Ishikawa (cell line): ENCODE results near the gene ACYP1.
A peak's percentile ranks its signal among the peaks of the same experiment; 100 is the strongest.

Experiments
- CEBPB ChIP-seq: IDR thresholded peaks from 2 replicates; pipeline ENCODE4 v1.6.1; 2012
- CREB1 ChIP-seq: IDR thresholded peaks from 2 replicates; pipeline ENCODE4 v1.6.1; 2012; ENCODE audit warnings: low read depth
- EGR1 ChIP-seq: IDR thresholded peaks from 2 replicates; pipeline ENCODE4 v1.6.1; 2012
- EP300 ChIP-seq: IDR thresholded peaks from 2 replicates; pipeline ENCODE4 v1.6.1; 2012; ENCODE audit warnings: borderline replicate concordance
- FOXM1 ChIP-seq: IDR thresholded peaks from 2 replicates; pipeline ENCODE4 v1.6.1; 2012; ENCODE audit warnings: low read depth, borderline replicate concordance
- MAX ChIP-seq: IDR thresholded peaks from 2 replicates; pipeline ENCODE4 v1.6.1; 2012
- NFIC ChIP-seq: IDR thresholded peaks from 2 replicates; pipeline ENCODE4 v1.6.1; 2012
- RAD21 ChIP-seq: IDR thresholded peaks from 2 replicates; pipeline ENCODE4 v1.6.1; 2012; ENCODE audit warnings: low read depth
- TAF1 ChIP-seq: IDR thresholded peaks from 2 replicates; pipeline ENCODE4 v1.6.1; 2012; ENCODE audit warnings: low read depth, mild to moderate bottlenecking
- TCF12 ChIP-seq: IDR thresholded peaks from 2 replicates; pipeline ENCODE4 v1.6.1; 2012; ENCODE audit warnings: low read depth
- TEAD4 ChIP-seq: IDR thresholded peaks from 2 replicates; pipeline ENCODE4 v1.6.1; 2012
- YY1 ChIP-seq: IDR thresholded peaks from 2 replicates; pipeline ENCODE4 v1.6.1; 2012; ENCODE audit warnings: low read depth
- ZBTB7A ChIP-seq: IDR thresholded peaks from 2 replicates; pipeline ENCODE4 v1.6.1; 2012; ENCODE audit warnings: low read depth
- TF ChIP-seq, protein P1 (sequence below): IDR thresholded peaks from 2 replicates; pipeline ENCODE4 v1.6.1; 2012
- TF ChIP-seq, protein P2 (sequence below): IDR thresholded peaks from 2 replicates; pipeline ENCODE4 v1.6.1; 2012; ENCODE audit warnings: low read depth, mild to moderate bottlenecking

Gene ACYP1

DNA sequence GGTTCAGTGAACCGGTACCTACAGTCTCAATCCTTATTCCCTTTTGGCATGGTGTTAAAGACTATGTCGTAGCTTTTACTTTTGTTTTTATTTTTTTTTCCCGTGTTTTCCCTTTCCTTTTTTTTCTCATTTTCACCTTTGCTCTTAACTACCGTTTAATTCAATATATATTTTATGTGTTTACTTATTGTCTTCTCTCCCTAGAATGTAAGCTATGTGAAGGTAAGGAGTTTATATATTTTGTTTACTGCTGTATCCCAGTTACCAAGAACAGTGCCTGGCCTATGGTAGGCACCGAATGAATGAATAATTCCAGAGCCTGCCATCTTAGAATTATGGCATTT is 12.3 kb downstream of the ACYP1 start:
- TF ChIP-seq EGR1 (no peak), TCF12 (no peak), RAD21 (no peak), YY1 (no peak), NFIC (no peak), EP300 (no peak), CREB1 (no peak), MAX (no peak), CEBPB (no peak), TEAD4 (no peak), FOXM1 (no peak), TAF1 (no peak), ZBTB7A (no peak)
- TF ChIP-seq, protein P1, sequence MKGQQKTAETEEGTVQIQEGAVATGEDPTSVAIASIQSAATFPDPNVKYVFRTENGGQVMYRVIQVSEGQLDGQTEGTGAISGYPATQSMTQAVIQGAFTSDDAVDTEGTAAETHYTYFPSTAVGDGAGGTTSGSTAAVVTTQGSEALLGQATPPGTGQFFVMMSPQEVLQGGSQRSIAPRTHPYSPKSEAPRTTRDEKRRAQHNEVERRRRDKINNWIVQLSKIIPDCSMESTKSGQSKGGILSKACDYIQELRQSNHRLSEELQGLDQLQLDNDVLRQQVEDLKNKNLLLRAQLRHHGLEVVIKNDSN: no peak
- TF ChIP-seq, protein P2, sequence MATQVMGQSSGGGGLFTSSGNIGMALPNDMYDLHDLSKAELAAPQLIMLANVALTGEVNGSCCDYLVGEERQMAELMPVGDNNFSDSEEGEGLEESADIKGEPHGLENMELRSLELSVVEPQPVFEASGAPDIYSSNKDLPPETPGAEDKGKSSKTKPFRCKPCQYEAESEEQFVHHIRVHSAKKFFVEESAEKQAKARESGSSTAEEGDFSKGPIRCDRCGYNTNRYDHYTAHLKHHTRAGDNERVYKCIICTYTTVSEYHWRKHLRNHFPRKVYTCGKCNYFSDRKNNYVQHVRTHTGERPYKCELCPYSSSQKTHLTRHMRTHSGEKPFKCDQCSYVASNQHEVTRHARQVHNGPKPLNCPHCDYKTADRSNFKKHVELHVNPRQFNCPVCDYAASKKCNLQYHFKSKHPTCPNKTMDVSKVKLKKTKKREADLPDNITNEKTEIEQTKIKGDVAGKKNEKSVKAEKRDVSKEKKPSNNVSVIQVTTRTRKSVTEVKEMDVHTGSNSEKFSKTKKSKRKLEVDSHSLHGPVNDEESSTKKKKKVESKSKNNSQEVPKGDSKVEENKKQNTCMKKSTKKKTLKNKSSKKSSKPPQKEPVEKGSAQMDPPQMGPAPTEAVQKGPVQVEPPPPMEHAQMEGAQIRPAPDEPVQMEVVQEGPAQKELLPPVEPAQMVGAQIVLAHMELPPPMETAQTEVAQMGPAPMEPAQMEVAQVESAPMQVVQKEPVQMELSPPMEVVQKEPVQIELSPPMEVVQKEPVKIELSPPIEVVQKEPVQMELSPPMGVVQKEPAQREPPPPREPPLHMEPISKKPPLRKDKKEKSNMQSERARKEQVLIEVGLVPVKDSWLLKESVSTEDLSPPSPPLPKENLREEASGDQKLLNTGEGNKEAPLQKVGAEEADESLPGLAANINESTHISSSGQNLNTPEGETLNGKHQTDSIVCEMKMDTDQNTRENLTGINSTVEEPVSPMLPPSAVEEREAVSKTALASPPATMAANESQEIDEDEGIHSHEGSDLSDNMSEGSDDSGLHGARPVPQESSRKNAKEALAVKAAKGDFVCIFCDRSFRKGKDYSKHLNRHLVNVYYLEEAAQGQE: no peak

- TF ChIP-seq YY1: 0 out of 2 replicates have a peak, but pooled peaks have one; percentile 24
- TF ChIP-seq, protein P2: no peak
- no peak for TF ChIP-seq TCF12
- TF ChIP-seq CREB1: no peak
- no peak for TF ChIP-seq RAD21
- no peak for TF ChIP-seq CEBPB
- TF ChIP-seq, protein P1: no peak
- TF ChIP-seq TAF1: peak; percentile 56
- TF ChIP-seq EGR1: no peak
- no peak for TF ChIP-seq EP300
- TF ChIP-seq MAX: peak; percentile 94
- no peak for TF ChIP-seq FOXM1
- TF ChIP-seq ZBTB7A: no peak
- TF ChIP-seq TEAD4: 0 out of 2 replicates have a peak, but pooled peaks have one; percentile 4
Observed at GRCh38 chr14:75050852-75051555, 12.8 kb downstream of the ACYP1 start, which contains the start of gene MLH3. MLH3 (minus strand) TSS chr14:75051467; CDS start chr14:75049655, 1,812 bp downstream.

DNA sequence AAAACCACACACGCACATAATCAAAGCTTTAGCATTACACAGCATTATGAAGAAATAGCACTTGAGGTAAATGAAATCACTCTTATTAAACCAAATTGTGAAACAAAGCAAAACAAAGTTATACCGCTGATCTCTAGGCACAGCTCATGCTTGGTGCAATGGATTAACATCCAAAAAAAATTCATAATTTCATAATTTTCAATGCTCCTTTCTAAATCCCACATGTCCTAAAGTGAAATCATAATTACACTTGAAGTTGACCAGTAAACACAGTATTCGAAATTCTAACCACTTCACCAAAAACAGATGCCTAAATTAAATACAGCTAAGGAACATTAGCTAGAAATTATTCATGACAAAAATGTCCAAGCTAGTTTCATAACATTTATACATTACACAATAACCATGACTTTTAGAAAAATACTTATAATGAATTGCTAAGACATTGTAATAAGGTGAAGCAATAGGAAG is 14.1 kb downstream of the ACYP1 start:
- TF ChIP-seq TAF1 (no peak), CREB1 (no peak), TCF12 (no peak), EP300 (no peak)
- TF ChIP-seq, protein P1: no peak

- TF ChIP-seq NFIC (no peak), EGR1 (no peak), EP300 (no peak), TCF12 (no peak), TAF1 (no peak), FOXM1 (no peak)
Observed at GRCh38 chr14:75049136-75049535, 14.7 kb downstream of the ACYP1 start.

- no peak for TF ChIP-seq YY1
- no peak for TF ChIP-seq FOXM1
- TF ChIP-seq, protein P1: no peak
- no peak for TF ChIP-seq RAD21
- TF ChIP-seq CEBPB: no peak
- no peak for TF ChIP-seq EP300
Observed at GRCh38 chr14:75048101-75048500, 15.7 kb downstream of the ACYP1 start.
